DND-41 (cell line): ENCODE results near the gene ICE2.

ENCODE experiments used
- ATAC-seq: fragments of 200-7000 bp; cut with Tn5 transposase; 3 replicates; pipeline ENCODE4 v1.9.1; 2021; ENCODE audit warnings: low read depth; ENCODE audit not compliant: insufficient read depth
- DNase-seq: peaks from one replicate; pipeline ENCODE4 v3.0.0-alpha.2; 2020
- H2AFZ ChIP-seq: 2 replicates; pipeline ENCODE4 v1.6.0; 2012; ENCODE audit warnings: low read depth, low read length
- H3K27ac ChIP-seq: 2 replicates; pipeline ENCODE4 v1.5.1; 2012; ENCODE audit warnings: low read length, inconsistent platforms
- H3K27me3 ChIP-seq: fragments of 200-600 bp; sonication (generic); 2 replicates; pipeline ENCODE4 v1.6.0; 2012; ENCODE audit warnings: low read length, mild to moderate bottlenecking, inconsistent platforms; ENCODE audit not compliant: insufficient read depth, poor library complexity
- H3K36me3 ChIP-seq: 2 replicates; pipeline ENCODE4 v1.5.1; 2012; ENCODE audit warnings: low read length, inconsistent platforms; ENCODE audit not compliant: insufficient read depth
- H3K4me1 ChIP-seq: 2 replicates; pipeline ENCODE4 v1.5.1; 2012; ENCODE audit warnings: mild to moderate bottlenecking, low read length; ENCODE audit not compliant: insufficient read depth
- H3K4me2 ChIP-seq: 2 replicates; pipeline ENCODE4 v1.6.0; 2012; ENCODE audit warnings: mild to moderate bottlenecking, moderate library complexity, low read length, inconsistent platforms; ENCODE audit not compliant: insufficient read depth
- H3K4me3 ChIP-seq, 2 experiments: fragments of 200-600 bp in 1 of 2; shearing (Covaris generic) in 1 of 2; 2 replicates each; pipeline ENCODE4 v1.5.1; 2012 to 2016; ENCODE audit warnings: inconsistent platforms in 2 of 2, low read length in 2 of 2, mild to moderate bottlenecking in 2 of 2, low read depth in 1 of 2, moderate library complexity in 1 of 2
- H3K79me2 ChIP-seq: 2 replicates; pipeline ENCODE4 v1.6.0; 2012; ENCODE audit warnings: low read length, inconsistent platforms; ENCODE audit not compliant: insufficient read depth
- H3K9ac ChIP-seq: 2 replicates; pipeline ENCODE4 v1.6.0; 2012; ENCODE audit warnings: low read depth, mild to moderate bottlenecking, inconsistent platforms, low read length, moderate library complexity
- H3K9me3 ChIP-seq: 2 replicates; pipeline ENCODE4 v1.5.1; 2012; ENCODE audit warnings: low read length, moderate library complexity, mild to moderate bottlenecking, inconsistent platforms; ENCODE audit not compliant: insufficient read depth, severe bottlenecking
- H4K20me1 ChIP-seq: 2 replicates; pipeline ENCODE4 v1.6.0; 2012; ENCODE audit warnings: low read length; ENCODE audit not compliant: insufficient read depth
- CTCF ChIP-seq: IDR thresholded peaks from 2 replicates; pipeline ENCODE4 v1.5.1; 2012; ENCODE audit warnings: borderline replicate concordance, low read length, moderate library complexity, mild to moderate bottlenecking; ENCODE audit not compliant: poor library complexity, severe bottlenecking; ENCODE audit errors: extremely low read depth
- EZH2 ChIP-seq: IDR thresholded peaks from 3 replicates; pipeline ENCODE4 v1.6.1; 2012; ENCODE audit warnings: borderline replicate concordance, low read depth, mild to moderate bottlenecking, moderate library complexity, low read length, inconsistent platforms; ENCODE audit not compliant: severe bottlenecking

Gene ICE2

GRCh38 chr15:60381148-60381788, 97.7 kb downstream of the ICE2 start:
- ATAC-seq (no peak), DNase-seq (no peak)
- no peaks in the 10 kb centered on the region for H3K79me2 ChIP-seq
- H3K4me1 ChIP-seq: no peaks in the 10 kb centered on the region
- H3K9ac ChIP-seq: no peak overlapping the region
- no peaks in the 10 kb centered on the region for H3K27me3 ChIP-seq
- H3K9me3 ChIP-seq: no peaks in the 10 kb centered on the region
- H2AFZ ChIP-seq: no peak overlapping the region
- no peak overlapping the region for H3K4me2 ChIP-seq
- H3K36me3 ChIP-seq: no peaks in the 10 kb centered on the region
- H3K4me3 ChIP-seq: no peak overlapping the region
- H4K20me1 ChIP-seq: 0 out of 2 replicates have a peak, but pooled peaks cover 3% of the 10 kb centered on the region
- no peak overlapping the region for H3K27ac ChIP-seq
- no peak for TF ChIP-seq CTCF
- TF ChIP-seq EZH2: no peak

GRCh38 chr15:60379525-60380274, 99.2 kb downstream of the ICE2 start:
- Histone ChIP-seq H4K20me1 (0 out of 2 replicates have a peak, but pooled peaks cover 3% of the 10 kb centered on the region), H2AFZ (no peak overlapping the region), H3K9me3 (no peaks in the 10 kb centered on the region), H3K79me2 (no peaks in the 10 kb centered on the region), H3K4me3 (no peak overlapping the region), H3K36me3 (no peaks in the 10 kb centered on the region), H3K9ac (no peak overlapping the region), H3K27me3 (no peaks in the 10 kb centered on the region), H3K4me2 (no peak overlapping the region), H3K4me1 (no peaks in the 10 kb centered on the region), H3K27ac (no peak overlapping the region)
- DNase-seq (no peak), ATAC-seq (no peak)
- no peak for TF ChIP-seq CTCF
- TF ChIP-seq EZH2: no peak

GRCh38 chr15:60379185-60379524, 99.8 kb downstream of the ICE2 start:
- Histone ChIP-seq H3K27me3 (no peaks in the 10 kb centered on the region), H3K4me2 (no peak overlapping the region), H3K27ac (no peak overlapping the region), H3K4me1 (no peaks in the 10 kb centered on the region), H3K36me3 (no peaks in the 10 kb centered on the region), H3K9ac (no peak overlapping the region), H4K20me1 (0 out of 2 replicates have a peak, but pooled peaks cover 3% of the 10 kb centered on the region), H2AFZ (no peak overlapping the region), H3K9me3 (no peaks in the 10 kb centered on the region), H3K79me2 (no peaks in the 10 kb centered on the region), H3K4me3 (no peak overlapping the region)
- TF ChIP-seq CTCF: no peak
- TF ChIP-seq EZH2: no peak
- ATAC-seq: no peak
- DNase-seq: no peak
